CD14-positive monocyte (primary cell): ENCODE measurements around the gene ABCG5. TPM values are rescaled to one million over a fixed set of nuclear protein-coding genes. Genes with fewer than 3 reads are reported as not detected.

Source experiments
- DNase-seq, 3 donors: peaks; one replicate each; pipeline ENCODE4 v3.0.0-alpha.2; 2011 to 2022
- H2AFZ ChIP-seq: 2 replicates; pipeline ENCODE4 v1.6.0; 2012; ENCODE audit warnings: mild to moderate bottlenecking, low read depth, low read length, inconsistent platforms; ENCODE audit not compliant: insufficient read depth, poor library complexity, severe bottlenecking
- H3K27ac ChIP-seq, 2 donors: 1 replicate in 1 of 2; 2 replicates in 1 of 2; pipeline ENCODE4 v1.5.1; 2012 to 2013; ENCODE audit warnings: low read length in 2 of 2, control low read depth in 1 of 2, inconsistent platforms in 1 of 2, low read depth in 1 of 2, mild to moderate bottlenecking in 1 of 2
- H3K27me3 ChIP-seq, 2 donors: one replicate each; pipeline versions ENCODE4 v1.6.0 to v1.6.1; 2011 to 2013; ENCODE audit warnings: low read length in 2 of 2; ENCODE audit not compliant: control insufficient read depth in 2 of 2, insufficient read depth in 2 of 2
- H3K36me3 ChIP-seq, 2 donors: replicated peaks in 1 of 2; 1 replicate in 1 of 2; 2 replicates in 1 of 2; pipeline versions ENCODE4 v1.5.1 to v1.6.1; 2012 to 2013; ENCODE audit warnings: low read length in 2 of 2, control low read depth in 1 of 2, inconsistent platforms in 1 of 2, mild to moderate bottlenecking in 1 of 2; ENCODE audit not compliant: insufficient read depth in 2 of 2, control insufficient read depth in 1 of 2
- H3K4me1 ChIP-seq, 2 donors: 1 replicate in 1 of 2; 2 replicates in 1 of 2; pipeline versions ENCODE4 v1.5.1 to v1.6.1; 2012 to 2013; ENCODE audit warnings: low read length in 2 of 2, control low read depth in 1 of 2, inconsistent platforms in 1 of 2, mild to moderate bottlenecking in 1 of 2, moderate library complexity in 1 of 2; ENCODE audit not compliant: insufficient read depth in 2 of 2, control insufficient read depth in 1 of 2
- H3K4me2 ChIP-seq: replicated peaks from 2 replicates; pipeline ENCODE3; 2012; ENCODE audit warnings: low read length, moderate library complexity, mild to moderate bottlenecking; ENCODE audit not compliant: poor library complexity, severe bottlenecking; ENCODE audit errors: extremely low read depth
- H3K4me3 ChIP-seq, 3 experiments: fragments of 200-600 bp in 1 of 3; sonication (generic) in 1 of 3; replicated peaks in 1 of 3; 1 replicate in 2 of 3; 2 replicates in 1 of 3; pipeline ENCODE4 v1.5.1; 2011 to 2013; ENCODE audit warnings: low read length in 3 of 3, mild to moderate bottlenecking in 3 of 3, control low read depth in 2 of 3, low read depth in 2 of 3, inconsistent platforms in 1 of 3, moderate library complexity in 1 of 3
- H3K79me2 ChIP-seq: 2 replicates; pipeline ENCODE4 v1.6.0; 2012; ENCODE audit warnings: mild to moderate bottlenecking, control low read depth, inconsistent platforms, low read length, moderate library complexity; ENCODE audit not compliant: insufficient read depth
- H3K9ac ChIP-seq: 2 replicates; pipeline ENCODE4 v1.6.0; 2017; ENCODE audit warnings: low read length, mild to moderate bottlenecking; ENCODE audit not compliant: insufficient read depth, poor library complexity, severe bottlenecking
- H3K9me3 ChIP-seq, 2 donors: replicated peaks in 1 of 2; 1 replicate in 1 of 2; 2 replicates in 1 of 2; pipeline versions ENCODE4 v1.5.1 to v1.6.1; 2012 to 2013; ENCODE audit warnings: low read length in 2 of 2, control low read depth in 1 of 2; ENCODE audit not compliant: control insufficient read depth in 1 of 2, insufficient read depth in 1 of 2
- H4K20me1 ChIP-seq: 2 replicates; pipeline ENCODE4 v1.6.0; 2012; ENCODE audit warnings: mild to moderate bottlenecking, low read length, control low read depth, moderate library complexity; ENCODE audit not compliant: insufficient read depth
- H3K27ac Mint-ChIP-seq, 7 donors: one replicate each; pipeline ENCODE4 v1.8.0; 2020; ENCODE audit warnings: mild to moderate bottlenecking in 7 of 7, mixed read lengths in 7 of 7, moderate library complexity in 6 of 7, inconsistent platforms in 2 of 7
- H3K27me3 Mint-ChIP-seq, 3 donors: one replicate each; pipeline ENCODE4 v1.8.0; 2021 to 2022; ENCODE audit warnings: low read depth in 3 of 3, mild to moderate bottlenecking in 3 of 3, mixed read lengths in 3 of 3, moderate library complexity in 3 of 3, inconsistent platforms in 1 of 3
- H3K36me3 Mint-ChIP-seq, 2 donors: one replicate each; pipeline ENCODE4 v1.8.0; 2020; ENCODE audit warnings: mixed read lengths in 2 of 2, inconsistent platforms in 1 of 2, mild to moderate bottlenecking in 1 of 2
- H3K4me1 Mint-ChIP-seq: one replicate; pipeline ENCODE4 v1.8.0; 2020; ENCODE audit warnings: mild to moderate bottlenecking, mixed read lengths
- H3K4me3 Mint-ChIP-seq, 2 donors: one replicate each; pipeline ENCODE4 v1.8.0; 2020; ENCODE audit warnings: mild to moderate bottlenecking in 2 of 2, mixed read lengths in 2 of 2, moderate library complexity in 1 of 2
- H3K9me3 Mint-ChIP-seq, 7 donors: one replicate each; pipeline ENCODE4 v1.8.0; 2020 to 2022; ENCODE audit warnings: mixed read lengths in 7 of 7, mild to moderate bottlenecking in 6 of 7, moderate library complexity in 6 of 7, inconsistent platforms in 2 of 7
- WGBS: methylation state at CpG from one replicate; pipeline ENCODE4 v1.1.5; 2013; ENCODE audit warnings: missing lambda C conversion rate; ENCODE audit not compliant: insufficient coverage; 5-methylcytosine and 5-hydroxymethylcytosine counted together
- intact Hi-C, 2 donors: fragments of 100-400 bp; cut with micrococcal nuclease; formaldehyde crosslinking; loops; one replicate each; pipeline versions ENCODE4 v1.15.0 to v1.15.1; 2023
- polyA plus RNA-seq, 3 donors: library from polyadenylated mRNA; depleted of rRNA in 1 of 3; unstranded in 2 of 3; stranded (reverse) in 1 of 3; fragments of 300-500 nt in 2 of 3; fragments of >200 nt in 1 of 3; fragmentation: Illumina TruSeq in 2 of 3; gene quantifications; 1 replicate in 2 of 3; 2 replicates in 1 of 3; pipeline ENCODE4 v1.2.3, GENCODE V29; 2012 to 2021
- TF ChIP-seq, protein P1 (sequence below): fragments of 200-600 bp; IDR thresholded peaks from one replicate; pipeline ENCODE4 v1.8.0; 2022; ENCODE audit warnings: antibody characterized with exemption, mild to moderate bottlenecking

ABCG5 gene
- polyA plus RNA-seq, 3 donors: not detected

- no peak for DNase-seq
- no peak overlapping the region for H3K27ac ChIP-seq
- H3K4me2 ChIP-seq: no peak overlapping the region
- no peaks in the 10 kb centered on the region for H4K20me1 ChIP-seq
- no peak overlapping the region for H2AFZ ChIP-seq
- no peak overlapping the region for H3K9ac ChIP-seq
- peaks cover 32 to 38% of the 10 kb centered on the region in 2 donors for H3K36me3 ChIP-seq
- no peaks in the 10 kb centered on the region for H3K4me1 Mint-ChIP-seq
- H3K27me3 ChIP-seq: no peaks in the 10 kb centered on the region
- no peak overlapping the region for H3K4me3 Mint-ChIP-seq
- no peaks in the 10 kb centered on the region for H3K79me2 ChIP-seq
- H3K4me1 ChIP-seq: no peaks in the 10 kb centered on the region
- no peak overlapping the region for H3K4me3 ChIP-seq
- TF ChIP-seq, protein P1, sequence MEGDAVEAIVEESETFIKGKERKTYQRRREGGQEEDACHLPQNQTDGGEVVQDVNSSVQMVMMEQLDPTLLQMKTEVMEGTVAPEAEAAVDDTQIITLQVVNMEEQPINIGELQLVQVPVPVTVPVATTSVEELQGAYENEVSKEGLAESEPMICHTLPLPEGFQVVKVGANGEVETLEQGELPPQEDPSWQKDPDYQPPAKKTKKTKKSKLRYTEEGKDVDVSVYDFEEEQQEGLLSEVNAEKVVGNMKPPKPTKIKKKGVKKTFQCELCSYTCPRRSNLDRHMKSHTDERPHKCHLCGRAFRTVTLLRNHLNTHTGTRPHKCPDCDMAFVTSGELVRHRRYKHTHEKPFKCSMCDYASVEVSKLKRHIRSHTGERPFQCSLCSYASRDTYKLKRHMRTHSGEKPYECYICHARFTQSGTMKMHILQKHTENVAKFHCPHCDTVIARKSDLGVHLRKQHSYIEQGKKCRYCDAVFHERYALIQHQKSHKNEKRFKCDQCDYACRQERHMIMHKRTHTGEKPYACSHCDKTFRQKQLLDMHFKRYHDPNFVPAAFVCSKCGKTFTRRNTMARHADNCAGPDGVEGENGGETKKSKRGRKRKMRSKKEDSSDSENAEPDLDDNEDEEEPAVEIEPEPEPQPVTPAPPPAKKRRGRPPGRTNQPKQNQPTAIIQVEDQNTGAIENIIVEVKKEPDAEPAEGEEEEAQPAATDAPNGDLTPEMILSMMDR: no peak
- H3K9me3 ChIP-seq: no peaks in the 10 kb centered on the region
- intact Hi-C loops: no loop called here
- 95% methylated on average over 4 of the region's 7 CpGs for WGBS
- peaks cover 38 to 40% of the 10 kb centered on the region in 2 donors for H3K36me3 Mint-ChIP-seq
- no peaks in the 10 kb centered on the region for H3K27me3 Mint-ChIP-seq
- H3K27ac Mint-ChIP-seq: no peak overlapping the region
- H3K9me3 Mint-ChIP-seq: peaks cover 0 to 2% (median 0%) of the 10 kb centered on the region in 7 donors
Measured at GRCh38 chr2:43885132-43885632, 46.5 kb upstream of the ABCG5 start.

DNA sequence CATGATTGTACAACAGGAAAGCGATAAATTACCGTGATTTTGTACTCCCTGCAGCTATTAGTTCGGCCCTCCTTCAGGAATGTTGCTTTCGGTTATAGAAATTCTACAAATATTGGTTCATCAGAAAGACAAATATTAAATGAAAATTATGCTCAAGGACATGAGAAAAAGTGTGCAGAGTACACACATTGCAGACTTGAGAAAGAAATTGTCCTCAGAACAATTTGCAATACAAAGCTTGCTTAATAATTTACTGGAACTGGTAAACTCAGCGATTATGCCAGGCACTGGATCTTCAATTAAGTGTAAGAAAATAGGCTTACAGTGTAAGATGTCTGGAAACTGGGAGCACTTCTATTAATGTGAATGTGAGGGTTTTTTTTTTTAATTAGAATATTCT, 46.0 kb upstream of the ABCG5 start:
- WGBS: no CpG with 5 or more reads among the region's 5 CpGs
- no peak overlapping the region for H3K4me3 ChIP-seq

More for the DNA sequence above, 46.0 kb upstream of the ABCG5 start:
- peaks cover 28 to 33% of the 10 kb centered on the region in 2 donors for H3K36me3 ChIP-seq
- H3K27ac ChIP-seq: no peak overlapping the region
- no peaks in the 10 kb centered on the region for H3K27me3 ChIP-seq
- Mint-ChIP-seq H3K27ac (no peak overlapping the region), H3K9me3 (peaks cover 0 to 2% (median 0%) of the 10 kb centered on the region in 7 donors), H3K4me1 (no peaks in the 10 kb centered on the region), H3K4me3 (no peak overlapping the region), H3K27me3 (no peaks in the 10 kb centered on the region), H3K36me3 (peaks cover 33 to 35% of the 10 kb centered on the region in 2 donors)
- H4K20me1 ChIP-seq: no peaks in the 10 kb centered on the region
- H3K9ac ChIP-seq: no peak overlapping the region
- TF ChIP-seq, protein P1: no peak
- H3K4me1 ChIP-seq: no peaks in the 10 kb centered on the region
- no peak overlapping the region for H3K4me2 ChIP-seq
- no peaks in the 10 kb centered on the region for H3K9me3 ChIP-seq
- DNase-seq: no peak
- intact Hi-C loops: no loop called here
- no peaks in the 10 kb centered on the region for H3K79me2 ChIP-seq
- H2AFZ ChIP-seq: no peak overlapping the region
